ENCODE measurements around the gene PKMYT1. TPM values are rescaled to one million over a fixed set of nuclear protein-coding genes. Genes with fewer than 3 reads are reported as not detected.
A peak's percentile ranks its signal among the peaks of the same experiment; 100 is the strongest.
"Not testable (repeated sequence)": the region's sequence is repeated elsewhere in the genome, so short reads cannot be mapped to it uniquely, and the experiment has no call there.

The PKMYT1 gene
- total RNA-seq, 2 experiments from 2014 or later, result 101 to 117 TPM

- Mint-ChIP-seq H3K27ac (no peak overlapping the region), H3K4me3 (no peak overlapping the region), H3K27me3 (no peaks in the 10 kb centered on the region), H3K9me3 (ENCODE audit: low read depth) (no peaks in the 10 kb centered on the region), H3K4me1 (peaks cover 11% of the 10 kb centered on the region), H3K36me3 (ENCODE audit: low read depth) (no peaks in the 10 kb centered on the region)
- ChIA-PET CTCF (no interaction called here), POLR2A (no interaction called here)
- ATAC-seq (no peak), DNase-seq (no peak)
- intact Hi-C loops (cut with DNase I, micrococcal nuclease), result no loop called here
Observed at GRCh38 chr16:2928796-2929195, 51.5 kb downstream of the PKMYT1 start.

GRCh38 chr16:2928151-2928550, 52.1 kb downstream of the PKMYT1 start:
- H3K27ac Mint-ChIP-seq; POLR2A ChIA-PET; H3K9me3 Mint-ChIP-seq (ENCODE audit: low read depth); H3K27me3 Mint-ChIP-seq; intact Hi-C loops (cut with DNase I, micrococcal nuclease); H3K36me3 Mint-ChIP-seq (ENCODE audit: low read depth); DNase-seq; H3K4me3 Mint-ChIP-seq; ATAC-seq: not testable (repeated sequence)
- peaks cover 11% of the 10 kb centered on the region for H3K4me1 Mint-ChIP-seq
- CTCF ChIA-PET, result interaction anchor here (1.5 to 2.4 kb wide), 2 partner anchors 21 to 54 kb away, joined by 4 to 26 read pairs; no protein-coding TSS in a partner anchor

- peaks cover 7% of the 10 kb centered on the region for H3K36me3 Mint-ChIP-seq (ENCODE audit: low read depth)
- peak; percentile 93 for DNase-seq
- ChIA-PET POLR2A (interaction anchor here (0.6 to 0.9 kb wide), 2 partner anchors 44 to 59 kb away, joined by 3 to 5 read pairs; partner anchors contain the start of gene FLYWCH2), CTCF (interaction anchor here (0.6 to 2.4 kb wide), 26 partner anchors 9 to 960 kb away, joined by 3 to 26 read pairs (median 4); partner anchors contain the start of genes FLYWCH1 and FLYWCH2)
- H3K4me3 Mint-ChIP-seq, result no peak overlapping the region
- H3K27ac Mint-ChIP-seq, result no peak overlapping the region
- H3K9me3 Mint-ChIP-seq (ENCODE audit: low read depth), result no peaks in the 10 kb centered on the region
- intact Hi-C loops (cut with DNase I, micrococcal nuclease), result loop anchor here (1.0 to 2.0 kb wide), 8 partner anchors 8 to 88 kb away; partner anchors contain the start of gene FLYWCH2 (in 1 of the 2)
- H3K27me3 Mint-ChIP-seq, result no peaks in the 10 kb centered on the region
- peaks cover 11% of the 10 kb centered on the region for H3K4me1 Mint-ChIP-seq
- ATAC-seq, result peak; percentile 99
Observed at GRCh38 chr16:2927010-2927646, 53.1 kb downstream of the PKMYT1 start.

GRCh38 chr16:2926650-2926999, 53.6 kb downstream of the PKMYT1 start:
- intact Hi-C loops (cut with DNase I, micrococcal nuclease), result loop anchor here (2.0 kb wide), 3 partner anchors 22 to 52 kb away; partner anchors contain the start of gene FLYWCH2 (in 1 of the 2)
- peaks cover 11% of the 10 kb centered on the region for H3K4me1 Mint-ChIP-seq
- H3K27me3 Mint-ChIP-seq, result no peaks in the 10 kb centered on the region
- ChIA-PET CTCF (interaction anchor here (0.6 to 2.4 kb wide), 20 partner anchors 8 to 104 kb away, joined by 3 to 26 read pairs (median 4); partner anchors contain the start of genes FLYWCH1 and FLYWCH2), POLR2A (interaction anchor here (0.9 kb wide), 1 partner anchor 59 kb away, joined by 3 read pairs; no protein-coding TSS in a partner anchor)
- no peak for ATAC-seq
- peaks cover 7% of the 10 kb centered on the region for H3K36me3 Mint-ChIP-seq (ENCODE audit: low read depth)
- H3K9me3 Mint-ChIP-seq (ENCODE audit: low read depth), result no peaks in the 10 kb centered on the region
- no peak for DNase-seq
- H3K4me3 Mint-ChIP-seq, result no peak overlapping the region
- H3K27ac Mint-ChIP-seq, result no peak overlapping the region

GRCh38 chr16:2925951-2926649, 54.1 kb downstream of the PKMYT1 start:
- CTCF ChIA-PET, result interaction anchor here (0.6 to 2.4 kb wide), 14 partner anchors 11 to 103 kb away, joined by 3 to 26 read pairs (median 4); partner anchors contain the start of genes FLYWCH1 and FLYWCH2
- intact Hi-C loops (cut with DNase I, micrococcal nuclease), result loop anchor here (2.0 kb wide), 3 partner anchors 21 to 51 kb away; partner anchors contain the start of gene FLYWCH2 (in 1 of the 2)
- Mint-ChIP-seq H3K27me3 (no peaks in the 10 kb centered on the region), H3K36me3 (ENCODE audit: low read depth) (peaks cover 7% of the 10 kb centered on the region), H3K27ac (no peak overlapping the region), H3K4me3 (no peak overlapping the region), H3K9me3 (ENCODE audit: low read depth) (no peaks in the 10 kb centered on the region), H3K4me1 (peaks cover 11% of the 10 kb centered on the region)
- ATAC-seq (no peak), DNase-seq (no peak)
- POLR2A ChIA-PET, result no interaction called here

- ChIA-PET CTCF (interaction anchor here (1.1 kb wide), 1 partner anchor 49 kb away, joined by 3 read pairs; no protein-coding TSS in a partner anchor), POLR2A (no interaction called here)
- peaks cover 11% of the 10 kb centered on the region for H3K4me1 Mint-ChIP-seq
Observed at GRCh38 chr16:2924901-2925755, 55.1 kb downstream of the PKMYT1 start.

GRCh38 chr16:2923481-2923880, 56.8 kb downstream of the PKMYT1 start:
- DNase-seq, result no peak
- H3K36me3 Mint-ChIP-seq (ENCODE audit: low read depth), result peaks cover 13% of the 10 kb centered on the region
- H3K9me3 Mint-ChIP-seq (ENCODE audit: low read depth), result no peaks in the 10 kb centered on the region
- intact Hi-C loops (cut with DNase I, micrococcal nuclease), result no loop called here
- H3K4me1 Mint-ChIP-seq, result peaks cover 17% of the 10 kb centered on the region
- no peak overlapping the region for H3K27ac Mint-ChIP-seq
- H3K4me3 Mint-ChIP-seq, result no peak overlapping the region
- POLR2A ChIA-PET, result no interaction called here
- CTCF ChIA-PET, result interaction anchor here (1.6 to 1.7 kb wide), 2 partner anchors 10 to 83 kb away, joined by 3 to 6 read pairs; no protein-coding TSS in a partner anchor
- ATAC-seq, result no peak
- H3K27me3 Mint-ChIP-seq, result no peaks in the 10 kb centered on the region

More at GRCh38 chr16:2924901-2925755, 55.1 kb downstream of the PKMYT1 start:
- Mint-ChIP-seq H3K27ac (no peak overlapping the region), H3K27me3 (no peaks in the 10 kb centered on the region), H3K36me3 (ENCODE audit: low read depth) (peaks cover 7% of the 10 kb centered on the region), H3K9me3 (ENCODE audit: low read depth) (no peaks in the 10 kb centered on the region), H3K4me3 (no peak overlapping the region)
- no peak for DNase-seq
- no peak for ATAC-seq
- intact Hi-C loops (cut with DNase I, micrococcal nuclease), result no loop called here

Other genes starting within 250 kb of the PKMYT1 start
- gene SRRM2, start 227.8 kb downstream of the PKMYT1 start, total RNA-seq, result 100 to 1,000 TPM; 517 to 598 TPM
- 100 to 1,000 TPM; 268 to 269 TPM for gene ELOB, start 203.2 kb downstream of the PKMYT1 start, total RNA-seq
- gene PRSS33, start 192.9 kb downstream of the PKMYT1 start, total RNA-seq, result not detected
- not detected for gene PRSS41, start 182.0 kb downstream of the PKMYT1 start, total RNA-seq
- under 1 TPM; 0.69 to 0.71 TPM for gene PRSS21, start 163.2 kb downstream of the PKMYT1 start, total RNA-seq
- gene ZG16B, start 150.1 kb downstream of the PKMYT1 start, total RNA-seq, result 1 to 10 TPM in 1 of 2 experiments, under 1 TPM in 1; 0.65 to 1.2 TPM
- gene PRSS22, start 122.3 kb downstream of the PKMYT1 start, total RNA-seq, result not detected
- 10 to 100 TPM; 16.8 to 17.3 TPM for gene FLYWCH2, start 97.2 kb downstream of the PKMYT1 start, total RNA-seq
- 10 to 100 TPM; 26.6 to 37.9 TPM for gene FLYWCH1, start 68.5 kb downstream of the PKMYT1 start, total RNA-seq
- gene KREMEN2, start 16.2 kb downstream of the PKMYT1 start, total RNA-seq, result not detected
- 10 to 100 TPM; 28.7 to 31.2 TPM for gene PAQR4, start 11.1 kb downstream of the PKMYT1 start, total RNA-seq
- gene CLDN9, start 32.5 kb upstream of the PKMYT1 start, total RNA-seq, result not detected
- not detected for gene CLDN6, start 37.7 kb upstream of the PKMYT1 start, total RNA-seq
- gene TNFRSF12A, start 39.9 kb upstream of the PKMYT1 start, total RNA-seq, result 1 to 10 TPM; 5.4 to 7.7 TPM
- gene HCFC1R1, start 43.5 kb upstream of the PKMYT1 start, total RNA-seq, result 10 to 100 TPM; 30.0 to 30.7 TPM
- 10 to 100 TPM; 46.9 to 50.2 TPM for gene THOC6, start 43.6 kb upstream of the PKMYT1 start, total RNA-seq
- 1 to 10 TPM in 1 of 2 experiments, under 1 TPM in 1; 0.58 to 1.2 TPM for gene BICDL2, start 56.5 kb upstream of the PKMYT1 start, total RNA-seq
- gene MMP25, start 66.1 kb upstream of the PKMYT1 start, total RNA-seq, result under 1 TPM; 0.55 to 0.91 TPM
- gene IL32, start 85.2 kb upstream of the PKMYT1 start, total RNA-seq, result 1,000 to 10,000 TPM; 1,864 to 2,360 TPM
- under 1 TPM; 0.11 to 0.30 TPM for gene ZSCAN10, start 118.8 kb upstream of the PKMYT1 start, total RNA-seq
- gene ZNF205, start 132.1 kb upstream of the PKMYT1 start, total RNA-seq, result under 1 TPM; 0.21 to 0.32 TPM
- 1 to 10 TPM; 7.6 to 8.3 TPM for gene ZNF213, start 154.6 kb upstream of the PKMYT1 start, total RNA-seq
- gene OR1F1, start 207.8 kb upstream of the PKMYT1 start, total RNA-seq, result not detected